Activated T-helper 1 cell treated with anti-CD3 and anti-CD28 coated beads, Interleukin-12 subunit alpha, Interleukin-12 subunit beta, Interleukin-2, Interleukin-4 antibody, amounts not matched to agents 30 ng/mL and 10 ng/mL and 1 ng/mL, durations not matched to agents 14 hours and 24 hours and 36 hours (primary cell): ENCODE results near the gene NGDN. TPM values are rescaled to one million over a fixed set of nuclear protein-coding genes. Genes with fewer than 3 reads are reported as not detected.

Experiments
- DNase-seq: peaks from one replicate; pipeline ENCODE4 v3.0.0; 2021; ENCODE audit warnings: low spot score
- H3K27ac Mint-ChIP-seq: one replicate; pipeline ENCODE4 v1.8.0; 2021; ENCODE audit warnings: mild to moderate bottlenecking, mixed read lengths
- H3K27me3 Mint-ChIP-seq: one replicate; pipeline ENCODE4 v1.8.0; 2022; ENCODE audit warnings: mild to moderate bottlenecking, moderate library complexity, mixed read lengths; ENCODE audit not compliant: insufficient read depth
- H3K36me3 Mint-ChIP-seq: one replicate; pipeline ENCODE4 v1.8.0; 2021; ENCODE audit warnings: low read depth, mixed read lengths
- H3K4me1 Mint-ChIP-seq: one replicate; pipeline ENCODE4 v1.8.0; 2021; ENCODE audit warnings: low read depth, mixed read lengths
- H3K4me3 Mint-ChIP-seq: one replicate; pipeline ENCODE4 v1.8.0; 2021; ENCODE audit warnings: mild to moderate bottlenecking, moderate library complexity, mixed read lengths
- H3K9me3 Mint-ChIP-seq: one replicate; pipeline ENCODE4 v1.8.0; 2021; ENCODE audit warnings: mixed read lengths
- intact Hi-C: fragments of 100-400 bp; cut with micrococcal nuclease; formaldehyde crosslinking; loops from one replicate; pipeline ENCODE4 v1.15.1; 2024
- total RNA-seq: library from RNA; stranded (reverse); gene quantifications from 2 replicates; pipeline ENCODE4 v1.2.3, GENCODE V29; 2022

NGDN gene
- total RNA-seq, 1 donor from 2014 or later: 80.1 TPM

DNA sequence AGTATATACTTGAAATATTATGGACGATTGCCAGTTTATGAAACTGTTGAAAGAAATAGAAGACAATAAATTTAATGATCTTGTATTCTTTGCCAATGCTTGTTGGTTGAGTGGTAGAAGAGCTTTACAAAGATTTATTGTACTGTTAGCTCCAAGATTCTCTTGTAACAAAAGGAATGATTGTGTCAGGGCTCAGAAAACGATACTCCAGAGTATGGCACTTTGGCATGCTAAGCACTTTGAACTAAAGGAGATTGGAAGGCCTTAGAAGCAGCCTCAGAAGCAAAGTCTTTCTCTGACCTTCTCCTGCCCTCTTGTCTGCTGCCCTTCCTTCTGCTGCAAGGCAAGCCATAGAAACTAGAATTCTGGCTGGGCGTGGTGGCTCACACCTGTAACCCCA lies 4.2 kb upstream of the NGDN start:
- Mint-ChIP-seq H3K4me1 (peaks cover under 1% of the 10 kb centered on the region), H3K4me3 (no peak overlapping the region), H3K9me3 (no peaks in the 10 kb centered on the region), H3K36me3 (no peaks in the 10 kb centered on the region), H3K27ac (no peak overlapping the region), H3K27me3 (peaks cover 8% of the 10 kb centered on the region)
- intact Hi-C loops: loop anchor here (5.0 to 10.0 kb wide), 2 partner anchors 650 to 682 kb away; partner anchors contain the start of genes DCAF11, NRL, PSME2 and RNF31
- no peak for DNase-seq

DNA sequence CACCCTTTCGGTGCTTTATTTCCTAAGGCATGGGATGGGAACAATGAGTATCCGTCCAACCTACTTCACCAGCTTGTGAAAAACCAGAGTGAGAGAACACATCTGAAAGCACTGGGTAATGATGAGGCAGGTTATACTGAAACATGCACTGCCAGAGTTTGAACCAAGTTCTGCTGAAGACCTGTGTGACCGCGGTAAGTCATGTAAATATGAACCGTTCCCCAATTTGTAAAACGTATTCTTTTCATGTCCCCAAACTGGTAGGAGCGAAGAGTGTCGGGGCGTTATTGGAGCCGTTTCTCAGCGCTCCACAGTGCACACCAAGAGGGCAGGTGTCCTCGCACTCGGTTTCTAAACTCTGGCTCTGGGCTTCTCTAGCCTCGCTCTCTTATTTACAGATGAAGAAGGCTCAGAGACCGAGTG lies 788 bp upstream of the NGDN start:
- Mint-ChIP-seq H3K4me1 (peaks cover 11% of the 10 kb centered on the region), H3K27ac (no peak overlapping the region), H3K9me3 (no peaks in the 10 kb centered on the region), H3K36me3 (peaks cover 17% of the 10 kb centered on the region), H3K4me3 (no peak overlapping the region), H3K27me3 (peaks cover 2% of the 10 kb centered on the region)
- no peak for DNase-seq
- intact Hi-C loops: loop anchor here (1.0 to 10.0 kb wide), 13 partner anchors 10 to 974 kb away; partner anchors contain the start of genes ACIN1, AP1G2, C14orf119 and DCAF11

DNA sequence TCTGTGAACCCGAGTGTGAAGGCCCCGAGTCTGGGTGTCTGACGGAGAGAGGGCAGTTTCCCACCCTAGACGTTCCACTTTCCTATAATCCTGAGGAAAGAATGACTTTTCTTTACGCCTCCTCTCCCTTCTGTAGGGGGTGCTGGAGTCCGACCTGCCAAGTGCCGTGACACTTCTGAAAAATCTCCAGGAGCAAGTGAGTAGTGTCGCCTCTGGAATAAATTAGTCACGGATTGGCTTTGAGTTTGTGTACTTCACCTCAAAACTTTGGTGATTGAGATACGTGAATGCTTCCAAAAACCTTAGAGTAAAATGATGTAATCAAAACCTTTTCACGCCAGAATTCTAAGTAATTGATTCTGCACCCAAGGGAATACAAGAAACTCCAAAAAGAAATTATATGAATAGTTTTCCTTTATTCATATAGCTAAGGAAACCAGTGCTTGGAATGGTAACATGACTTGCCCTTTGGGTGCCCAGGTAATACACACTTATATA lies 452 bp downstream of the NGDN start:
- Mint-ChIP-seq H3K4me1 (peaks cover 11% of the 10 kb centered on the region), H3K27me3 (peaks cover 2% of the 10 kb centered on the region), H3K27ac (no peak overlapping the region), H3K36me3 (peaks cover 26% of the 10 kb centered on the region), H3K9me3 (no peaks in the 10 kb centered on the region), H3K4me3 (no peak overlapping the region)
- no peak for DNase-seq
- intact Hi-C loops: loop anchor here (1.0 to 10.0 kb wide), 13 partner anchors 8 to 972 kb away; partner anchors contain the start of genes ACIN1, AP1G2, C14orf119 and DCAF11

DNA sequence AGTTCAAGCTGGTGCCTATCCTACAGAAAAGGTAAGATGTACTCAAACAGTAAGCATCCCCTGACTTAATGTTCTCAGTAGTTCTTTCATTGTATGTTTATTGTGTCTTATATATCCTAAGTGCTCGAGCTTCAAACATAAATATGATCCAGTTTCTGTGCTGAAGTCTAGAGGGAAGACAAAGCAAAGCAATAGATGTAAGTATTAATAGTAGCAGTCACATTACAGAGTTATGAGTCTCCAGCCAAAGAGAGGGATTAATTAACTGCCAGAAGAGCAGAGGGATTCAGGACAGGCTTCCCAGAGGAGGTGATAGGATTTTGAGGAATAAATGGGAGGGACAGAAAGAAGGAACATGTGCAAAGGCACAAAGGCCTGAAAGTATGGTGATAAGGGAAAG lies 1.4 kb downstream of the NGDN start:
- Mint-ChIP-seq H3K4me3 (no peak overlapping the region), H3K36me3 (peaks cover 34% of the 10 kb centered on the region), H3K4me1 (peaks cover 11% of the 10 kb centered on the region), H3K9me3 (no peaks in the 10 kb centered on the region), H3K27ac (peak overlapping the region; percentile 45), H3K27me3 (peaks cover 2% of the 10 kb centered on the region)
- intact Hi-C loops: no loop called here
- DNase-seq: no peak

DNA sequence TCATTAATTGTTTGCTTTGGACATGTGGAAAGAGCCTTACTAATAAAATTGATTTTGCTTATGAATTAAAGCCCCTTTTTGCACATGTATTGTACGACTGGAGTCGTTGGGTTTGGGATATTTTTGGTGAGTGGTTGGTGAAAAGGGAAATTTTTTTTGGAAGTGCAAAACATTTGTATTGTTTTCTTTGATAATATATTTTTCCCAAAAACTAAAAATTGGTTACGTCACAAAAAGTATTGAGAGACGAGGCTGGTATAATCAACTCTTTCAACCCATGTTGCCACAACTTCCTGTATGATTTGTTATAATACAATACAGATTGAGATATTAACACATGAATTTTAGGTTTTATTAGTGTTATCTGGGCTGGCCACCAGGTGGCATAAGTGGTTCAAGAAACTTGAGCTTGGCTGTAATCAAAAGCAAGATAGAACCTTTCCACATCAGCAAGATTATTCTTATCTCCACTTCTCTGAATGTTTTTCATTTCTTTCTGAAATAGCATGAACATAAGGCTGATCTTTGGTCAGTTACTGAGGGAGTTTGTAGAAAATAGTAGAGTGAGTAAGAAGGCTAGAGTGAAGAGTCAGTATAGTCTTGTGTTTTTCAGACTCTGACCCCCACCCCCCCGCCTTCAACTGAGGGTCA lies 8.7 kb downstream of the NGDN start:
- Mint-ChIP-seq H3K27ac (peak overlapping the region; percentile 62), H3K4me3 (no peak overlapping the region), H3K27me3 (no peaks in the 10 kb centered on the region), H3K9me3 (no peaks in the 10 kb centered on the region), H3K36me3 (peaks cover 47% of the 10 kb centered on the region), H3K4me1 (peaks cover 4% of the 10 kb centered on the region)
- peak; percentile 44 for DNase-seq
- intact Hi-C loops: loop anchor here (1.0 kb wide), 3 partner anchors 9 to 84 kb away; partner anchors contain the start of gene NGDN

DNA sequence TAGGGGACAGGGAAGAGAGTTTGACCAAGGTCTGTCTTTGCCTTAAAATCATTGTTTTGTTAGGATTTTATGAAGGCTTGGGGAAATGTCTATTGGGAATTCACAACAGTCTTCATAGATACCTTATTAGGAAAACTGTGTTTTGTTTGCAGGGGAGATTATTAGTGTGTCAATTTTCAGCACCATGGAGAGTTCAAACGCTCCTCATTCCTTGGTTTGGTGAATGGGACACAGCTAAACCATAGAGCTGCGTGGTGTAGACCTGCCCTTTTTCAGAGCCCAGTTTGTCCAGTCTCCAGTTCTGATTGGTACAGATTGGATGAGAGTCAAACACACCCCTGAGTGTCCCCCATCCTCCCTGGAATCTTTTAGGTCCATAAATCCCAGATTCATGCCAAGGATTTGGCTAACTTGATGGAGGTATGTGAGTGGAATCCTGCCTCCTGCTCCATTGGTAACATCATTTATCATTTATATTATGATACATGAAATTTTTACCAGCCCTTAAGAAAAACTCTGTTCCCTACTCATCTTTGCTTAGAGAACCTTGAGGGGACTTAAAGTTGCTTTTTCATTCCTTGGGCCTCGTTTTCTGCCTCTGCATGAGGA lies 12.0 kb downstream of the NGDN start:
- Mint-ChIP-seq H3K27ac (no peak overlapping the region), H3K9me3 (no peaks in the 10 kb centered on the region), H3K36me3 (peaks cover 23% of the 10 kb centered on the region), H3K27me3 (no peaks in the 10 kb centered on the region), H3K4me3 (no peak overlapping the region), H3K4me1 (peaks cover 4% of the 10 kb centered on the region)
- intact Hi-C loops: no loop called here
- no peak for DNase-seq

- Mint-ChIP-seq H3K27ac (no peak overlapping the region), H3K36me3 (peaks cover 19% of the 10 kb centered on the region), H3K9me3 (no peaks in the 10 kb centered on the region), H3K4me3 (no peak overlapping the region), H3K27me3 (no peaks in the 10 kb centered on the region), H3K4me1 (peaks cover 4% of the 10 kb centered on the region)
- intact Hi-C loops: no loop called here
- DNase-seq: no peak
Measured at GRCh38 chr14:23481979-23482822, 12.7 kb downstream of the NGDN start.

DNA sequence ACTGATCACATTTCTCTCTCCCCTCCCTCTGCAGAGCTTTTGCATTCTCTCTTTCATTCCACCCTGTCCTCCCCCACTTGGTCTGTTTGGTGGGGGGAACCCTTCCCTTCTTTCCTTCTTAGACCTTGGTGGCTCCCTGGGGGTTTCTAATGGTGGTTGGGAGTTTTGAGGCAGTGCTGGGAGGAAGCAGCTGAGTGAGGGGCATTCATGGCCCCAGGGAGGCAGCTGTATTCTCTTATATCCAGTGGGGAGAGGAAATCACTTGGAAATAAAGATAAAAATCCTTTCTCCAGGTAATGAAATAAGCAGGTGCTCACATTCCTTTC lies 13.3 kb downstream of the NGDN start:
- H3K27me3 Mint-ChIP-seq: no peaks in the 10 kb centered on the region
- no peak overlapping the region for H3K27ac Mint-ChIP-seq
- intact Hi-C loops: no loop called here
- no peak for DNase-seq
- H3K4me3 Mint-ChIP-seq: no peak overlapping the region
- H3K9me3 Mint-ChIP-seq: no peaks in the 10 kb centered on the region
- H3K4me1 Mint-ChIP-seq: peaks cover 2% of the 10 kb centered on the region
- peaks cover 14% of the 10 kb centered on the region for H3K36me3 Mint-ChIP-seq

GRCh38 chr14:23483236-23483854 lies 13.8 kb downstream of the NGDN start:
- DNase-seq: no peak
- no peaks in the 10 kb centered on the region for H3K27me3 Mint-ChIP-seq
- H3K9me3 Mint-ChIP-seq: no peaks in the 10 kb centered on the region
- intact Hi-C loops: no loop called here
- H3K36me3 Mint-ChIP-seq: peaks cover 10% of the 10 kb centered on the region
- H3K4me1 Mint-ChIP-seq: no peaks in the 10 kb centered on the region
- H3K4me3 Mint-ChIP-seq: no peak overlapping the region
- H3K27ac Mint-ChIP-seq: no peak overlapping the region

DNA sequence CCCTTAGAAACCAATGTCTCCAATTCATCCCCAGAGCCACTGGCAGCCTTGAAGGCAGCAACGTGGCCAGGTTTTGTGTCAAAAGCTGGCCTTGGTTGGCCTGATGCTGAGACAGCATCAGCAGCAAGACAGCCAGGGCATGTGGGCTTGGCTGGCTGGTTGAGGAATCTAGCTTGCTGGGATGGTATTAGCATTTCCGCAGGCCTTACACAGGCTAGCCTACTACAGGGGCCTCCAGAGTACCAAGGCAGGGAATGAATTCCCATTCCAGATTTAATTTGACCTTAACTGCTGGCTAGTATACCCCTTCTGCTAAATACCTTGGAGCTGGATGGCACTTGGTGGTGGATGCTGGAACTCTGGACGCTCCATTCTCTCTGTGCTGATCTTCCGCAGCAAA lies 15.8 kb downstream of the NGDN start:
- Mint-ChIP-seq H3K4me1 (no peaks in the 10 kb centered on the region), H3K27ac (no peak overlapping the region), H3K36me3 (peaks cover 9% of the 10 kb centered on the region), H3K27me3 (no peaks in the 10 kb centered on the region), H3K9me3 (no peaks in the 10 kb centered on the region), H3K4me3 (no peak overlapping the region)
- intact Hi-C loops: no loop called here
- no peak for DNase-seq

GRCh38 chr14:23486036-23486435 lies 16.5 kb downstream of the NGDN start:
- Mint-ChIP-seq H3K27me3 (no peaks in the 10 kb centered on the region), H3K36me3 (peaks cover 7% of the 10 kb centered on the region), H3K4me3 (no peak overlapping the region), H3K9me3 (no peaks in the 10 kb centered on the region), H3K27ac (no peak overlapping the region), H3K4me1 (no peaks in the 10 kb centered on the region)
- DNase-seq: no peak
- intact Hi-C loops: no loop called here

DNA sequence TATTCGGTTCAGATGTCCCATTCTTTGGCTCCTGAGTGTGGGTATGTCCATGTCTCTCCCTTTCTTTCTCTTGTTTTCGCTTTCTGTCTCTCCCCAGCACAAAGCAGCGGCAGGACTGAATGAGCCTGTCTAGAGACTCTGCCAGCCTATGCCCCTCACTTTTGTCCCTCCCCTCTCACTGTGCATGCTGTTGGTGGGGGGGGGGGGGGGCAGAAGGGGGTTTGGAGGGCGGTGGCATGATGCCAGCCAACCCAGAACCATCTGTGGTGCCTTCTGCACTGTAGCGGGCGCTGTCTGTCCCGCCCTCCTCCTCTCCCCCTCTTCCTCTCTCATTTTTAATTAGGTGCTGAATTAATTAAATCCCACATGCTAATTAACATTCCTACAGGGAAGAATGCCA lies 17.7 kb downstream of the NGDN start:
- no peak overlapping the region for H3K4me3 Mint-ChIP-seq
- H3K27ac Mint-ChIP-seq: no peak overlapping the region
- no peaks in the 10 kb centered on the region for H3K9me3 Mint-ChIP-seq
- peaks cover 4% of the 10 kb centered on the region for H3K36me3 Mint-ChIP-seq
- H3K4me1 Mint-ChIP-seq: no peaks in the 10 kb centered on the region
- intact Hi-C loops: no loop called here
- H3K27me3 Mint-ChIP-seq: no peaks in the 10 kb centered on the region
- DNase-seq: no peak
